Mucosa of stomach (tissue), 1 donor: ENCODE results near the gene PUS10.
"Not testable (repeated sequence)": the region's sequence is repeated elsewhere in the genome, so short reads cannot be mapped to it uniquely, and the experiment has no call there.

Experiments
- H3K27me3 ChIP-seq: one replicate; pipeline ENCODE4 v1.7.0; 2013; ENCODE audit warnings: mild to moderate bottlenecking, low read length; ENCODE audit not compliant: control insufficient read depth, insufficient read depth
- H3K36me3 ChIP-seq: one replicate; pipeline ENCODE4 v1.7.0; 2013; ENCODE audit warnings: low read length; ENCODE audit not compliant: control insufficient read depth, insufficient read depth
- H3K4me1 ChIP-seq: one replicate; pipeline ENCODE4 v1.7.0; 2013; ENCODE audit warnings: mild to moderate bottlenecking, low read length; ENCODE audit not compliant: control insufficient read depth, insufficient read depth
- H3K4me3 ChIP-seq: one replicate; pipeline ENCODE4 v1.7.0; 2013; ENCODE audit warnings: low read length
- H3K9ac ChIP-seq: one replicate; pipeline ENCODE4 v1.7.0; 2013; ENCODE audit warnings: mild to moderate bottlenecking, low read length, moderate library complexity
- H3K9me3 ChIP-seq: one replicate; pipeline ENCODE4 v1.7.0; 2013; ENCODE audit warnings: mild to moderate bottlenecking, low read length, moderate library complexity; ENCODE audit not compliant: control insufficient read depth
- donor health status: Pancreatic carcinoma.

The PUS10 gene

GRCh38 chr2:60901296-60901695 lies 116.8 kb downstream of the PUS10 start:
- not testable (repeated sequence) for H3K4me1 ChIP-seq, H3K36me3 ChIP-seq, H3K27me3 ChIP-seq, H3K9me3 ChIP-seq, H3K4me3 ChIP-seq, H3K9ac ChIP-seq

DNA sequence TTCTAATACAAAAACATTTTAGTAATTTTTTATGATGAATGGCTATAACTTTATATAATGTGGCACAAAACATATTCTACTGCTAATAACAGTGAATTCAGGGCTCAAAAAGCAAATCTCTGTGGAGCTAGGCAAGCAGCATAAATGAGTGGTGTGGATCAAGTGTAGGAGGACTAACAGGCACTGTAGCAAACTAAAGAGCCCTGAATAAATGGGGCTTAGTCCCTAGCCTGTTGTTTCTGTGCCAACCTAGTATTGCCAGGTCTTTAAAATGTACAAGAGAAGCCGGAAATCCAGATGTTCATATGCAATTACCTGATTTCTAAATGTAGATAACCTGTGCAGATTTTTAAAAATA lies 118.2 kb downstream of the PUS10 start:
- no peaks in the 10 kb centered on the region for H3K27me3 ChIP-seq
- H3K9ac ChIP-seq, result no peak overlapping the region
- no peaks in the 10 kb centered on the region for H3K4me1 ChIP-seq
- no peaks in the 10 kb centered on the region for H3K9me3 ChIP-seq
- H3K36me3 ChIP-seq, result no peaks in the 10 kb centered on the region
- no peak overlapping the region for H3K4me3 ChIP-seq

DNA sequence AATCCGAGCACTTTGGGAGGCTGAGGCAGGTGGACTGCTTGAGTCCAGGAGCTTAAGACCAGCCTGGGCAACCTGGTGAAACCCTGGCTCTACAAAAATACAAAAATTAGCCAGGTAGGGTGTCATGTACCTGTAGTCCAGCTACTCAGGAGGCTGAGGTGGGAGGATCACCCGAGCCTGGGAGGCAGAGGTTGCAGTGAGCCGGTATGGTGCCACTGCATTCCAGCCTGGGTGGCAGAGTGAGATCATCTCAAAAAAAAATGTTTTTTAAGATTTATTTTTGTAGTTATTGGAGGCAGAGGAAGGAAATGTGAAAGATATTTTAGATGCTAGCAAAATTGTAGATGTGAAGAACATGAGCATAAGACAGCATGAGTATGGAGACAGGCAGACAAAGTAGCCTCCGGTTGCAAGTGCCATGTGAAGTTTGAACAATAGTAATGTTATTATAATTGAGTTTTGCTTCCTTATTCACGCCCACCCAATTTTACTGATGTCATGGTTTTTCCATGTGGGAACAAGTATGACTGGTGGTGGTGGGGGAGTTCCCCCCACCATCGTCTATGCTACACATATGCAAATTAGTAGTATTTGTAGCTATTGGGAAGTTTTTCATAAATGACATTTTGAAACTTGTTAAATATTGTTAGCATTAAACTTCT lies 118.7 kb downstream of the PUS10 start:
- Histone ChIP-seq H3K9ac (no peak overlapping the region), H3K27me3 (no peaks in the 10 kb centered on the region), H3K4me3 (no peak overlapping the region), H3K4me1 (no peaks in the 10 kb centered on the region), H3K36me3 (no peaks in the 10 kb centered on the region), H3K9me3 (no peaks in the 10 kb centered on the region)

DNA sequence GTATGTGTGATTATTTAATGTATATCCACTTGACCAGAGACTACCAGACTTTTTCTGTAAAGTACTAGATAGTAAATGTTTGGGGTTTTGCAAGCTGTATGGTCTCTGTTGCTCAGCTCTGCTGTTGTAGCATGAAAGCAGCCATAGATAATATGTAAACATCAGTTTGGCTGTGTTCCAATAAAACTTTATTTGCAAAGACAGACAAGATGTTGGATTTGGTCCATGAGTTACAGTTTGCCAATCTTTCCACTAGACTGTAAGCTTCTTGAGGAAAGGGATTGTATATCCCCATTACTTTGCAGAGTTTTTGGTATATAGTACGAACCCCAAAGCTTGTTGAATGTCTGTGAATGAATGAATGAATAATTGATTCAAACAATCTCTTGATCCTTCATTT lies 119.5 kb downstream of the PUS10 start:
- H3K36me3 ChIP-seq, result no peaks in the 10 kb centered on the region
- no peaks in the 10 kb centered on the region for H3K9me3 ChIP-seq

More for the DNA sequence above, 119.5 kb downstream of the PUS10 start:
- no peaks in the 10 kb centered on the region for H3K4me1 ChIP-seq
- H3K4me3 ChIP-seq, result no peak overlapping the region
- H3K27me3 ChIP-seq, result no peaks in the 10 kb centered on the region
- no peak overlapping the region for H3K9ac ChIP-seq
